Neural cell (in vitro differentiated cells): ENCODE results near the gene KIF5B. TPM values are rescaled to one million over a fixed set of nuclear protein-coding genes. Genes with fewer than 3 reads are reported as not detected.
"Not testable (repeated sequence)": the region's sequence is repeated elsewhere in the genome, so short reads cannot be mapped to it uniquely, and the experiment has no call there.

ENCODE experiments used
- H2AFZ ChIP-seq: fragments of 200-600, 300-800 bp; sonication (generic), shearing (Covaris generic); 2 replicates; pipeline ENCODE4 v1.6.0; 2014; ENCODE audit warnings: low read depth, mild to moderate bottlenecking, antibody characterized with exemption, low read length, moderate library complexity
- H3F3A ChIP-seq: fragments of 200-600 bp; shearing (Covaris generic); 2 replicates; pipeline ENCODE4 v1.6.1; 2016; ENCODE audit warnings: mild to moderate bottlenecking, moderate library complexity, mixed read lengths, antibody characterized with exemption, low read length; ENCODE audit not compliant: insufficient read depth, poor library complexity, severe bottlenecking
- H3K27ac ChIP-seq: fragments of 200-600, 300-800 bp; sonication (generic), shearing (Covaris generic); 2 replicates; pipeline ENCODE4 v1.5.1; 2014; ENCODE audit warnings: mild to moderate bottlenecking, low read length, moderate library complexity
- H3K27me3 ChIP-seq: fragments of 300-800, 200-600 bp; sonication (generic), shearing (Covaris generic); 2 replicates; pipeline ENCODE4 v1.6.0; 2014; ENCODE audit warnings: mild to moderate bottlenecking, low read depth, low read length, moderate library complexity; ENCODE audit not compliant: insufficient read depth
- H3K36me3 ChIP-seq: fragments of 300-800, 200-600 bp; sonication (generic), shearing (Covaris generic); 2 replicates; pipeline ENCODE4 v1.5.1; 2014; ENCODE audit warnings: mild to moderate bottlenecking, antibody characterized with exemption, low read length, moderate library complexity; ENCODE audit not compliant: insufficient read depth
- H3K4me2 ChIP-seq: fragments of 300-800, 200-600 bp; sonication (generic), shearing (Covaris generic); 2 replicates; pipeline ENCODE4 v1.6.0; 2014; ENCODE audit warnings: mild to moderate bottlenecking, low read length
- H3K4me3 ChIP-seq: fragments of 300-800, 200-600 bp; sonication (generic), shearing (Covaris generic); 2 replicates; pipeline ENCODE4 v1.5.1; 2014; ENCODE audit warnings: mild to moderate bottlenecking, low read length, moderate library complexity
- H3K79me2 ChIP-seq: fragments of 200-600 bp; shearing (Covaris generic); replicated peaks from 2 replicates; pipeline ENCODE4 v1.6.0; 2014; ENCODE audit warnings: mild to moderate bottlenecking, low read length, moderate library complexity; ENCODE audit not compliant: insufficient read depth
- H3K9ac ChIP-seq: fragments of 300-800, 200-600 bp; sonication (generic), shearing (Covaris generic); 2 replicates; pipeline ENCODE4 v1.6.1; 2016; ENCODE audit warnings: mild to moderate bottlenecking, low read length, mixed read lengths
- H3K9me2 ChIP-seq: fragments of 200-600 bp; shearing (Covaris generic); 2 replicates; pipeline ENCODE4 v1.6.1; 2016; ENCODE audit warnings: mild to moderate bottlenecking, low read length, mixed read lengths; ENCODE audit not compliant: insufficient read depth
- H3K9me3 ChIP-seq: fragments of 200-600, 300-800 bp; sonication (generic), shearing (Covaris generic); 2 replicates; pipeline ENCODE4 v1.6.1; 2016; ENCODE audit warnings: mild to moderate bottlenecking, mixed run types, low read length, moderate library complexity, mixed read lengths
- H4K20me1 ChIP-seq: fragments of 200-600 bp; shearing (Covaris generic); 2 replicates; pipeline ENCODE4 v1.6.1; 2016; ENCODE audit warnings: mild to moderate bottlenecking, mixed run types; ENCODE audit not compliant: insufficient read depth
- EP300 ChIP-seq: fragments of 450-650 bp; conservative IDR thresholded peaks from 2 replicates; pipeline ENCODE4 v1.6.1; 2014; ENCODE audit warnings: antibody characterized with exemption, mild to moderate bottlenecking, moderate library complexity; ENCODE audit not compliant: poor library complexity, severe bottlenecking
- EZH2 ChIP-seq: fragments of 200-600, 300-800 bp; shearing (Covaris generic), sonication (generic); IDR thresholded peaks from 2 replicates; pipeline ENCODE4 v1.6.1; 2014; ENCODE audit warnings: antibody characterized with exemption, low read length, borderline replicate concordance, mild to moderate bottlenecking; ENCODE audit not compliant: insufficient read depth, poor library complexity, severe bottlenecking
- MXI1 ChIP-seq: fragments of 450-650 bp; conservative IDR thresholded peaks from 2 replicates; pipeline ENCODE4 v1.6.1; 2014; ENCODE audit warnings: antibody characterized with exemption, mild to moderate bottlenecking; ENCODE audit not compliant: poor library complexity, severe bottlenecking
- POLR2AphosphoS5 ChIP-seq: IDR thresholded peaks from 2 replicates; pipeline ENCODE4 v1.6.1; 2012
- RAD21 ChIP-seq: fragments of 450-650 bp; conservative IDR thresholded peaks from 2 replicates; pipeline ENCODE4 v1.6.1; 2014; ENCODE audit warnings: antibody characterized with exemption, mild to moderate bottlenecking, moderate library complexity
- SMC3 ChIP-seq: fragments of 450-650 bp; conservative IDR thresholded peaks from 2 replicates; pipeline ENCODE4 v1.6.1; 2014; ENCODE audit warnings: antibody characterized with exemption, mild to moderate bottlenecking, moderate library complexity; ENCODE audit not compliant: poor library complexity
- TAF1 ChIP-seq: IDR thresholded peaks from 2 replicates; pipeline ENCODE4 v1.6.1; 2012; ENCODE audit warnings: low read depth
- polyA plus RNA-seq: library from polyadenylated mRNA; depleted of rRNA; stranded (reverse); fragments of >200 nt; gene quantifications from 2 replicates; pipeline ENCODE4 v1.2.3, GENCODE V29; 2014
- TF ChIP-seq, protein P1 (sequence below): fragments of 450-650 bp; IDR thresholded peaks from 2 replicates; pipeline ENCODE4 v1.5.1; 2014; ENCODE audit warnings: antibody characterized with exemption, mild to moderate bottlenecking, moderate library complexity; ENCODE audit not compliant: poor library complexity, severe bottlenecking
- TF ChIP-seq, protein P2 (sequence below): IDR thresholded peaks from 2 replicates; pipeline ENCODE4 v1.6.1; 2012; ENCODE audit warnings: borderline replicate concordance

KIF5B gene
- polyA plus RNA-seq, 1 donor from 2014 or later: 96.3 TPM

DNA sequence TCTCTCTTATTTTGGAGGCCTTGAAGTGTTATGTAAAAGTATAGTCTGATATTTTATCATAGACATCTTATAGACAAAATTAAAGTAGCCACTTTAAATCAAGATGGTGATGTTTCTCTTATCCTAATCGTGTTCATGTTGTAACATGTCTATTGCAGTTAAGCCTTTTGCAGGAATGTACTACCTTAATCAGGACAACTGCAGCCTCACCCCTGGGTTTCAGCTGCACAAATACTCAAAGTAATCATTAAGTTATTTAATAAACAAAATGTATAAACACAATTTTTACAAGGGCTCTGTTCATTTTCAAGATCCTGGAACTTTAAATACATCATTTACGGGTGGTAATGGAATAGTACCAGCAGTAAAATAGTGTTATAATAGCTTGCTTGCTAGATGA, 14.4 kb upstream of the KIF5B start:
- no peaks in the 10 kb centered on the region for H3F3A ChIP-seq
- H3K27ac ChIP-seq: no peak overlapping the region
- no peak overlapping the region for H3K4me3 ChIP-seq
- H3K9me3 ChIP-seq: no peaks in the 10 kb centered on the region
- no peak overlapping the region for H2AFZ ChIP-seq
- H3K36me3 ChIP-seq: no peaks in the 10 kb centered on the region
- H4K20me1 ChIP-seq: no peaks in the 10 kb centered on the region
- no peak overlapping the region for H3K9ac ChIP-seq
- no peak for TF ChIP-seq TAF1
- no peak for TF ChIP-seq EP300
- no peak for TF ChIP-seq POLR2AphosphoS5
- TF ChIP-seq MXI1: no peak
- TF ChIP-seq, protein P1, sequence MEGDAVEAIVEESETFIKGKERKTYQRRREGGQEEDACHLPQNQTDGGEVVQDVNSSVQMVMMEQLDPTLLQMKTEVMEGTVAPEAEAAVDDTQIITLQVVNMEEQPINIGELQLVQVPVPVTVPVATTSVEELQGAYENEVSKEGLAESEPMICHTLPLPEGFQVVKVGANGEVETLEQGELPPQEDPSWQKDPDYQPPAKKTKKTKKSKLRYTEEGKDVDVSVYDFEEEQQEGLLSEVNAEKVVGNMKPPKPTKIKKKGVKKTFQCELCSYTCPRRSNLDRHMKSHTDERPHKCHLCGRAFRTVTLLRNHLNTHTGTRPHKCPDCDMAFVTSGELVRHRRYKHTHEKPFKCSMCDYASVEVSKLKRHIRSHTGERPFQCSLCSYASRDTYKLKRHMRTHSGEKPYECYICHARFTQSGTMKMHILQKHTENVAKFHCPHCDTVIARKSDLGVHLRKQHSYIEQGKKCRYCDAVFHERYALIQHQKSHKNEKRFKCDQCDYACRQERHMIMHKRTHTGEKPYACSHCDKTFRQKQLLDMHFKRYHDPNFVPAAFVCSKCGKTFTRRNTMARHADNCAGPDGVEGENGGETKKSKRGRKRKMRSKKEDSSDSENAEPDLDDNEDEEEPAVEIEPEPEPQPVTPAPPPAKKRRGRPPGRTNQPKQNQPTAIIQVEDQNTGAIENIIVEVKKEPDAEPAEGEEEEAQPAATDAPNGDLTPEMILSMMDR: no peak
- H3K27me3 ChIP-seq: no peaks in the 10 kb centered on the region
- H3K9me2 ChIP-seq: no peaks in the 10 kb centered on the region
- H3K4me2 ChIP-seq: no peak overlapping the region
- no peaks in the 10 kb centered on the region for H3K79me2 ChIP-seq

DNA sequence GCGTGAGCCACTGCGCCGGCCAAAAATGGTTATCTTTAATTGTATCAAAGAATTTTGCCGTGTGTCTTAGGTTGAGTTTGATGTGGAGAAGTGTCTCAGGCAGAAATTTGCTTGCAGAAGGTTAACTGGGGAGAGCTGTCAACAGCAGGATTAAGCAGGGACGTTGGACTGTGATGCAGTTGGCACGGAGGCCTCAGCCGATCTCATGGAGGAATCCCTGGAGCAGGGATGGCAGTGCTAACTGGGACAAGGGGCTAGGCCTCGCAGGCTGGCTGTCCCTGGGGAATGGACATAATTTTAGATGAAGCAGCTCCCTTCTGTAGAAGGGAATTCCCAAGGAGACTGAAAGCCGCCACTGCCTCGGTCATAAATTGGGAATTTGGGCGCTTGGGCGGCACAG, 12.3 kb upstream of the KIF5B start:
- Histone ChIP-seq H3K27ac (no peak overlapping the region), H3K27me3 (no peaks in the 10 kb centered on the region), H3F3A (no peaks in the 10 kb centered on the region), H3K36me3 (no peaks in the 10 kb centered on the region), H3K79me2 (no peaks in the 10 kb centered on the region), H3K9me3 (no peaks in the 10 kb centered on the region), H2AFZ (no peak overlapping the region), H3K9me2 (no peaks in the 10 kb centered on the region), H3K4me2 (no peak overlapping the region), H3K9ac (no peak overlapping the region), H3K4me3 (no peak overlapping the region), H4K20me1 (no peaks in the 10 kb centered on the region)
- TF ChIP-seq, protein P1: no peak
- TF ChIP-seq MXI1 (no peak), RAD21 (no peak), POLR2AphosphoS5 (no peak), EZH2 (no peak), TAF1 (no peak), SMC3 (no peak), EP300 (no peak)
- TF ChIP-seq, protein P2, sequence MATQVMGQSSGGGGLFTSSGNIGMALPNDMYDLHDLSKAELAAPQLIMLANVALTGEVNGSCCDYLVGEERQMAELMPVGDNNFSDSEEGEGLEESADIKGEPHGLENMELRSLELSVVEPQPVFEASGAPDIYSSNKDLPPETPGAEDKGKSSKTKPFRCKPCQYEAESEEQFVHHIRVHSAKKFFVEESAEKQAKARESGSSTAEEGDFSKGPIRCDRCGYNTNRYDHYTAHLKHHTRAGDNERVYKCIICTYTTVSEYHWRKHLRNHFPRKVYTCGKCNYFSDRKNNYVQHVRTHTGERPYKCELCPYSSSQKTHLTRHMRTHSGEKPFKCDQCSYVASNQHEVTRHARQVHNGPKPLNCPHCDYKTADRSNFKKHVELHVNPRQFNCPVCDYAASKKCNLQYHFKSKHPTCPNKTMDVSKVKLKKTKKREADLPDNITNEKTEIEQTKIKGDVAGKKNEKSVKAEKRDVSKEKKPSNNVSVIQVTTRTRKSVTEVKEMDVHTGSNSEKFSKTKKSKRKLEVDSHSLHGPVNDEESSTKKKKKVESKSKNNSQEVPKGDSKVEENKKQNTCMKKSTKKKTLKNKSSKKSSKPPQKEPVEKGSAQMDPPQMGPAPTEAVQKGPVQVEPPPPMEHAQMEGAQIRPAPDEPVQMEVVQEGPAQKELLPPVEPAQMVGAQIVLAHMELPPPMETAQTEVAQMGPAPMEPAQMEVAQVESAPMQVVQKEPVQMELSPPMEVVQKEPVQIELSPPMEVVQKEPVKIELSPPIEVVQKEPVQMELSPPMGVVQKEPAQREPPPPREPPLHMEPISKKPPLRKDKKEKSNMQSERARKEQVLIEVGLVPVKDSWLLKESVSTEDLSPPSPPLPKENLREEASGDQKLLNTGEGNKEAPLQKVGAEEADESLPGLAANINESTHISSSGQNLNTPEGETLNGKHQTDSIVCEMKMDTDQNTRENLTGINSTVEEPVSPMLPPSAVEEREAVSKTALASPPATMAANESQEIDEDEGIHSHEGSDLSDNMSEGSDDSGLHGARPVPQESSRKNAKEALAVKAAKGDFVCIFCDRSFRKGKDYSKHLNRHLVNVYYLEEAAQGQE: no peak

DNA sequence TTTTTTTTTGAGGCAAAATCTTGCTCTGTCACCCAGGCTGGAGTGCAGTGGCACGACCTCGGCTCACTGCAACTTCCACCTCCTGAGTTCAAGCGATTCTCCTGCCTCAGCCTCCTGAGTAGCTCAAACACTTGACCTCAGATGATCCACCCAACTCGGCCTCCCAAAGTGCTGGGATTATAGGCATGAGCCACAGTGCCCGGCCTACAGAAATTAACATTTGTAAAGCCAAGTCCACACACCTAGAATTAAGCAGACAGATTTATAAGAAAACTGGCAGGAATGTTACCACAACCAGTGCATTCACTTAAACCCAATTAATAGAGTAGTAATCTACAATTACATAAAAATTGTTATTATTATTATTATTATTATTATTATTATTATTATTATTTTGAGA, 11.7 kb upstream of the KIF5B start:
- H3K9ac ChIP-seq, H2AFZ ChIP-seq, H3K79me2 ChIP-seq, H3K4me3 ChIP-seq, H3K9me3 ChIP-seq, H4K20me1 ChIP-seq, H3K27ac ChIP-seq, H3K4me2 ChIP-seq, H3K9me2 ChIP-seq, H3K36me3 ChIP-seq, H3K27me3 ChIP-seq, H3F3A ChIP-seq: not testable (repeated sequence)
